Mesodermal cell (in vitro differentiated cells): ENCODE measurements around the gene JAK1.
"Not testable (repeated sequence)": the region's sequence is repeated elsewhere in the genome, so short reads cannot be mapped to it uniquely, and the experiment has no call there.

Experiments used
- H3K27ac ChIP-seq: 2 replicates; pipeline ENCODE4 v1.7.0; 2013; ENCODE audit warnings: mild to moderate bottlenecking, low read depth, low read length, moderate library complexity; ENCODE audit not compliant: severe bottlenecking
- H3K36me3 ChIP-seq: 2 replicates; pipeline ENCODE4 v1.7.1; 2013; ENCODE audit warnings: mild to moderate bottlenecking, low read length, moderate library complexity; ENCODE audit not compliant: control insufficient read depth, insufficient read depth
- H3K4me1 ChIP-seq: one replicate; pipeline ENCODE4 v1.7.1; 2013; ENCODE audit warnings: mild to moderate bottlenecking, low read length; ENCODE audit not compliant: insufficient read depth, control insufficient read depth, poor library complexity, severe bottlenecking
- H3K4me3 ChIP-seq: 2 replicates; pipeline ENCODE4 v1.7.0; 2013; ENCODE audit warnings: low read length, control low read depth, mild to moderate bottlenecking; ENCODE audit not compliant: insufficient read depth, poor library complexity, severe bottlenecking; ENCODE audit errors: extremely low read depth
- H3K9me3 ChIP-seq: 2 replicates; pipeline ENCODE4 v1.7.1; 2013; ENCODE audit warnings: mild to moderate bottlenecking, low read length, moderate library complexity; ENCODE audit not compliant: control insufficient read depth
- WGBS, 2 experiments: methylation state at CpG; one replicate each; pipeline ENCODE4 v1.1.5; 2013; ENCODE audit warnings: missing lambda C conversion rate in 2 of 2; ENCODE audit not compliant: insufficient coverage in 2 of 2; 5-methylcytosine and 5-hydroxymethylcytosine counted together

JAK1 gene

DNA sequence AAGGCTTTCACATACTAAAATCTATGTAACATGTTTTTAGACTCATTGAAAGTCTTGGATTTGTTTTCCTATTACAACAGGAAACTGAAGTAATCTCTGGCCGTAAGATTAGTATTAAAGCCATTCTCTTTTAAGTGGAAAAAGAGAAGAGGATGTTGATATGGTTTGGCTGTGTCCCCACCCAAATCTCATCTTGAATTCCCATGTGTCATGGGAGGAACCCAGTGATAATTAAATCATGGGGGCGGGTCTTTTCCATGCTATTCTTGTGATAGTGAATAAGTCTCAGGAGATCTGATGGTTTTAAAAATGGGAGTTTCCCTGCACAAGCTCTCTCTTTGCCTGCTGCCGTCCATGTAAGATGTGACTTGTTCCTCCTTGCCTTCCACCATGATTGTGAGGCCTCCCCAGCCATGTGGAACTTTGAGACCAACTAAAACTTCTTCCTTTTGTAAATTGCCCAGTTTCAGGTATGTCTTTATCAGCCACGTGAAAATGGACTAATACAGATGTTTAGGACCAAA, 32.1 kb upstream of the JAK1 start:
- 86% methylated on average over 1 of the region's 4 CpGs; no CpG with 5 or more reads in 1 of the 2 experiments for WGBS, 2 experiments
- H3K9me3 ChIP-seq, H3K36me3 ChIP-seq, H3K27ac ChIP-seq, H3K4me3 ChIP-seq: not testable (repeated sequence)
- H3K4me1 ChIP-seq, result peaks cover 13% of the 10 kb centered on the region

DNA sequence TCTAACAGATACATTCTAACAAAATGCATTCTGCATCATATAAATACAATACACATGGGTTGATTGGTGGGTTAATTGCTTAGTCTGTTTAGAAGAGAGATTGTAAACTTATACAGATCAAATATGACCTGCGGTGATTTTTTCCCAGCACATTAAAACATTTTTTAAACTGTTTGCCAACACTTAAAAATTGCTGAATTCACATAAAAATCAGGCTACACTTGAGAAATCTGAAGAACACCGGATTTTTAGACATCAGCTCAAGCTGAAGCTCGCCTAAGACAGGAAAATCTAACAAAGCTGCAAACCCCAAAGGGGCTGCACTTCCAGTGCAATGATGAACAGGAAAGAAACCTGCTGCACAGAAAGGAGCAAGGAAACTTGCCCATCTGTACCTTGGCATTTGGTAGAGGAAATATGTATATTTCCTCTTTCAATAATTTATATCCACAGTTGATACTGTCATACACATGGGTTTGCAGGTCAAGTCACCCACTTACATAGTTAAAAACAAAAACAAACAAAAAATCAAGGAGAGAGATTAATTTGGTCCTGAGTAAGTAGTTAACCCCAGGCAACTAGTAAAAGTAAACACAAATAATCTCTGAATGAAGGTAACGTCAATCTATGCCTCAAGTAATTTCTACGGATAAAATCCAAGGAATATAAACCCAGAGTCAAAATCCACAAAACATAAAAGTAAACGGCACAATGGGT, 30.4 kb upstream of the JAK1 start:
- WGBS, 2 experiments, result 93 to 94% methylated on average over 2 to 3 of the region's 6 CpGs
- Histone ChIP-seq H3K4me3 (no peak overlapping the region), H3K27ac (no peak overlapping the region), H3K4me1 (peaks cover 8% of the 10 kb centered on the region), H3K36me3 (no peaks in the 10 kb centered on the region), H3K9me3 (peaks cover 5% of the 10 kb centered on the region)

- 80% methylated on average over 1 of the region's 5 CpGs; no CpG with 5 or more reads in 1 of the 2 experiments for WGBS, 2 experiments
- no peak overlapping the region for H3K4me3 ChIP-seq
Measured at GRCh38 chr1:64995316-64995715, 29.0 kb upstream of the JAK1 start.

DNA sequence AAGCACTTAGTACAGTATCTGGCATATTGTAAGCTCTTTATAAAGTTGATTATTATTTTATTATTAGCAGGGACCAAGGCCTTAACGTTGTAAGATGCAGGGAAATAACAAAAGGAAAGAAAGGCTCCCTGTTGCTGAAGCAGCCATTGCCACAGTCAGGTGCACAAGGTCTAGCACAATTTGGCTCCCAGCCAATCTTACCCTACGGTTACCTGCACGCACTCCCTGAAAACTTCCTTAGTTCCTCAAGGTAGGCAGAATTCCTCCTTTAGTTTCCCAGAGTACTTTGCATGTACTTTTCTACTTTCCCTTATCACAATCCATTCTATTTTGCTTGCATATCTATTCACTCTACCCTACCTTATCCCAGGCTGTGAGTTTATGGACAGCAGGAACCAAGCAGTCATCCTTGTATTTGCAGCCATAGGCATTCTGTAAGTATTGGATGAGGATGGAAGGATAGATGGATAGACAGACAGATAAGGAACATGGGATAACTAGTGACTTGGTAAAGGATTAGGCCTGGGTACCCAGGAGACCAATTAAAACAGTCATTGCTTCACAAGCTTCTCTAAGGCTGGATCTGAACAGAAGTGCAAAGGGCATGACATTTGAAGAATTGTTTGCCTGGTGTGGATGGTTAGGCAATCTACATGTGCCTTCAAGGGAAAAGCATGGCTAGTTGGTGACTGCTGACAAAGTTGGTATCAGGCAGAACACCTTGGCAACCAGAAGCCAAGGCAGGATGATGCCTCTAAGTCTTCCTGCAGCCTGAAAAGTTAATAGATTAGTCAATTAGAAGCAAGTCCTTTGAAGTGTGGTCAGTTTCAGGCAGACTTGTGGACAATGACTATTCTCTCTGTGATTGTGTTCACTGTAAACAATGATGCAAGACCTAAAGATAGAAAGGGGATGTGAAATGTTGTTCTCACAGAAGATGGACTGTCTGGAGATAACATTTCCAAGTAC, 20.8 kb upstream of the JAK1 start:
- H3K9me3 ChIP-seq, result no peaks in the 10 kb centered on the region
- 85 to 93% methylated on average over 3 of the region's 3 CpGs for WGBS, 2 experiments
- no peaks in the 10 kb centered on the region for H3K36me3 ChIP-seq
- H3K4me3 ChIP-seq, result no peak overlapping the region
- H3K27ac ChIP-seq, result peak overlapping the region; percentile 49
- H3K4me1 ChIP-seq, result peaks cover 16% of the 10 kb centered on the region

More at GRCh38 chr1:64995316-64995715, 29.0 kb upstream of the JAK1 start:
- no peak overlapping the region for H3K27ac ChIP-seq
- H3K36me3 ChIP-seq, result no peaks in the 10 kb centered on the region
- no peaks in the 10 kb centered on the region for H3K4me1 ChIP-seq
- peaks cover 5% of the 10 kb centered on the region for H3K9me3 ChIP-seq

DNA sequence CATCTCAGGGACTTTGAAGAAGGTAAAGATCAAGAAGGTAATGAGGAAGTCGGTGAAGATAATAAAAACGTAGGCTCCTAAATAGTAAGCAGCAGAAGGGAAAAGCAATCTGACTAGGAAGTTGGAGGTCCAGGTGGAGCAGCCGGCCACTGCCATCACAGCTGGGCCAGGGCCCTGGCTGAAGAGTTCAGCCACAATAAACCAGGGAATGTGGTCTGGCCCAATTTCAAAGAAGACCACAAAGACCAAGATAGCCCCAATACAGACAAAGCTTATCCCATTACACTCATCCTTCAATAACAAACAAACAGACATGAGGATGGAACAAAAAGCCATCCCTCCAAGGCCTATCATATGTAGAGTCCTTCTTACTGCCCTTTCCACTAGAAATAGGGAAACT, 18.4 kb upstream of the JAK1 start:
- Histone ChIP-seq H3K36me3 (no peaks in the 10 kb centered on the region), H3K9me3 (no peaks in the 10 kb centered on the region), H3K4me1 (peaks cover 16% of the 10 kb centered on the region), H3K4me3 (no peak overlapping the region), H3K27ac (no peak overlapping the region)
- 94 to 97% methylated on average over 3 of the region's 3 CpGs for WGBS, 2 experiments

- Histone ChIP-seq H3K4me1 (peaks cover 16% of the 10 kb centered on the region), H3K4me3 (no peak overlapping the region), H3K27ac (no peak overlapping the region), H3K9me3 (no peaks in the 10 kb centered on the region), H3K36me3 (no peaks in the 10 kb centered on the region)
- WGBS, 2 experiments, result 87 to 100% methylated on average over 2 of the region's 3 CpGs
Measured at GRCh38 chr1:64984106-64984505, 17.8 kb upstream of the JAK1 start.

DNA sequence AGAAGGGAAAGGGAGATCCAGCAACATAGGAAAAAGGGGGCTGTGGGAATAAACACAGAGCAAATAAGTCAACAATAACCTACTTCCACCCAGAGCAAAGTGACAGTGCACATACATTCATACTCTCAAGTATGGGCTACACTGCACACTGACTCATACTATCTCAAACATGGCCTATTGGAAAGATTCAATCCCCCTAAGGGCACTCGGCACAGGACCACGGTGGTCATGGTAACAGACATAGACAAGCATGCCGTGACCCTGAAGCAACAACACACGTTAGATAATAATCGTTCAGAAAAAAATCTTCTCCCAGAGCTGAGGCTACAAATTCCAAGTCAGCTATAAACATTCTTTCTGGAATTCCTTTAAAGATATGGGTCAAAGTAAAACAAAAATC, 16.8 kb upstream of the JAK1 start:
- Histone ChIP-seq H3K27ac (peak overlapping the region; percentile 60), H3K36me3 (no peaks in the 10 kb centered on the region)
- WGBS, 2 experiments, result 86 to 90% methylated on average over 2 to 5 of the region's 5 CpGs

GRCh38 chr1:64981601-64982533, 15.5 kb upstream of the JAK1 start:
- peaks cover 7% of the 10 kb centered on the region for H3K4me1 ChIP-seq
- 92% methylated on average over 2 of the region's 7 CpGs; no CpG with 5 or more reads in 1 of the 2 experiments for WGBS, 2 experiments
- H3K27ac ChIP-seq, result no peak overlapping the region
- no peaks in the 10 kb centered on the region for H3K36me3 ChIP-seq
- H3K9me3 ChIP-seq, result no peaks in the 10 kb centered on the region
- no peak overlapping the region for H3K4me3 ChIP-seq

More for the DNA sequence above, 16.8 kb upstream of the JAK1 start:
- H3K4me3 ChIP-seq, result no peak overlapping the region
- H3K4me1 ChIP-seq, result peaks cover 16% of the 10 kb centered on the region
- no peaks in the 10 kb centered on the region for H3K9me3 ChIP-seq

DNA sequence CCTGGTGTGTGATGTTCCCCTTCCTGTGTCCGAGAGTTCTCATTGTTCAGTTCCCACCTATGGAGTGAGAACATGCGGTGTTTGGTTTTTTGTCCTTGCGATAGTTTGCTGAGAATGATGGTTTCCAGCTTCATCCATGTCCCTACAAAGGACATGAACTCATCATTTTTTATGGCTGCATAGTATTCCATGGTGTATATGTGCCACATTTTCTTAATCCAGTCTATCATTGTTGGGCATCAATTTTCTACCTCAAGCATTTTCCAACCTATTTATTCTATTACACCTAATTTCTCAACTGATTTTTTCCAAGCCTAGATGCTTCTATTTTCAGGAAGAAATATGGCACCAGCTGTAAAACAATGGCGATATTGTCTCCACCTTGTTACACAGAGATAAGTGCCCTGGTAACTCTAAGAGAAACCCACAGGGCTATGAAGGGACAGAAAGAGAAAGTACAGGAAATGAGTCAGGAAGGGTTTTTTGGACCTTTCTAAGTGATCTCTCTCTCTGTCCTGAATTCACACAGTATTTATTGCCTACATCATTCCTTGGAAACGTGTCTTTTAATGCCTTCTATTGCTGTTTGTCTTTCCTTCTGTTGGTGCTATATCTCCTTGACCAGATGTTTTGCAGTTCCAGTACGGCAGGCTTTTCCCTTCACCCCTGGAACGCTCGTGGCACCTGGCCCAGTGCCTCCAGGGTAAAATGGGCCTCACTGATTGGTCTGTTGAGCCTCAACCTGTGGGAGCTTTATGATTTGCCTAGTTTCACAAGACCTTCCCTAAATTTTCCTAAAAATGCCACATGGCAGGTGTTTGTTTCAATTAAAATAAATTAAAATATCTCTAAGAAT, 14.6 kb upstream of the JAK1 start:
- Histone ChIP-seq H3K27ac (no peak overlapping the region), H3K9me3 (no peaks in the 10 kb centered on the region), H3K36me3 (no peaks in the 10 kb centered on the region), H3K4me1 (peaks cover 7% of the 10 kb centered on the region), H3K4me3 (no peak overlapping the region)
- WGBS, 2 experiments, result 86 to 93% methylated on average over 4 to 5 of the region's 8 CpGs
